GM19099 (cell line): ENCODE data around the gene TPGS1.

Experiments used
- POLR2A ChIP-seq: IDR thresholded peaks from 3 replicates; pipeline ENCODE4 v1.6.1; 2011; ENCODE audit warnings: low read depth; ENCODE audit not compliant: insufficient read length; ENCODE audit errors: extremely low read depth

TPGS1 gene, protein sequence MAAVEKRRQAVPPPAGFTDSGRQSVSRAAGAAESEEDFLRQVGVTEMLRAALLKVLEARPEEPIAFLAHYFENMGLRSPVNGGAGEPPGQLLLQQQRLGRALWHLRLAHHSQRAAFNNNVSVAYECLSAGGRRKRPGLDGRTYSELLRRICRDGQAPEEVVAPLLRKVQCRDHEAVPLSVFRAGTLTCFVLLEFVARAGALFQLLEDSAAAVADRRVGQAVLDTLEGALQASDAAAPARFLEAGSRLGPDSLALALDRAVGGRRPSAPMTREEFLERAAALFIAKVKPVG

DNA sequence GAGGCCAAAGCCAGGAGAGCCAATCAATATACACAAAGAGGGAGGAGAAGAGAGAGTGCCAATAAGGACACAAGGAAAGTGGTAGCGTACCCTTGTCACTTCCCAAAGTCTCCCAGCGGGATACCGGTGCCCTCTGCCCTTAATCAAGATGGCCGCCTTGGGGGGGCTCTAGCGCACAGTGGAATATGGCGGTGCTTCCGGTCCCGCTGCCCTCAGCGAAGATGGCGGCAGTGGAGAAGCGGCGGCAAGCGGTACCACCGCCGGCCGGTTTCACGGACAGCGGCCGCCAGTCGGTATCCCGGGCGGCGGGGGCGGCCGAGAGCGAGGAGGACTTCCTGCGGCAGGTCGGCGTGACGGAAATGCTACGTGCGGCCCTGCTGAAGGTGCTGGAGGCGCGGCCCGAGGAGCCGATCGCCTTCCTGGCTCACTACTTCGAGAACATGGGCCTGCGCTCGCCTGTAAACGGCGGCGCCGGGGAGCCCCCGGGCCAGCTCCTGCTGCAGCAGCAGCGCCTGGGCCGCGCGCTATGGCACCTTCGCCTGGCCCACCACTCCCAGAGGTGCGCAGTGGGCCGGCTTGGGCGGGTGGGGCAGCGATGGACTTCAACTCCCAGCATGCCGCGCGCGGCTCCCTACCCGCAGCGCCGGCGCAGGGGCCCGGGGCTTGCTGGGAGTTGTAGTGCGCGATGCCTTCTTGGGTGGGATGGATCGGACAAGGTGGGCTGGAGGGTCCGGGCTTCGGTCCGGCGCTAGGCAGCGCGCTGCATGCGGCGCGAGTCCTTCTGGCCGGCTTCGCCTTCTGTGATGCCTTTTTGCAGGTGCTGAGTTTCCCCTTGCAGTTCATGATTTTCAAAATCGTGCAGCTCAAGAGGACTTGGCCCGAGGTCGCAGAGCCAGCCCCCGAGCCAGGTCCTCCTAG lies at the start of gene TPGS1:
Gene TPGS1 (plus strand): TSS at position 212 of the 918 bp plus-strand sequence. CDS start 10 bp downstream, at position 222.
- TF ChIP-seq POLR2A, result peak; percentile 65

DNA sequence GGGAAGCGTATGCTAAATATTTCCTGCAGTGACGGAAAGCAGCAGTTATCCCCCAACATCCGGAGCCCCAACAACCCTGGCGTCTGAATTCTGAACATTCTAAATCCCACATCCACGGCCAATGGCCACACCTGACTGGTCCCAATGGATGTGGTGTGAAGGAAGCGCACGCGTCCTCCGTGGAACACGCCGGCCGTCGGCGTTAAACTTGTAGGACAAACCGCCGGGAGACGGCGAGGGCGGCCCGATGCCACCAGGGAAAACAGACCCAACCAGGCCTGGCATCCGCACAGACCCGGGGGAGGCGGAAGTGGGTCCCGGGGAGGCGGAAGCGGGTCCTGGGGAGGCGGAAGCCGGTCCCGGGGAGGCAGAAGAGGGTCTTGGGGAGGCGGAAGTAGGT lies 49.7 kb upstream of the TPGS1 start:
- no peak for TF ChIP-seq POLR2A

DNA sequence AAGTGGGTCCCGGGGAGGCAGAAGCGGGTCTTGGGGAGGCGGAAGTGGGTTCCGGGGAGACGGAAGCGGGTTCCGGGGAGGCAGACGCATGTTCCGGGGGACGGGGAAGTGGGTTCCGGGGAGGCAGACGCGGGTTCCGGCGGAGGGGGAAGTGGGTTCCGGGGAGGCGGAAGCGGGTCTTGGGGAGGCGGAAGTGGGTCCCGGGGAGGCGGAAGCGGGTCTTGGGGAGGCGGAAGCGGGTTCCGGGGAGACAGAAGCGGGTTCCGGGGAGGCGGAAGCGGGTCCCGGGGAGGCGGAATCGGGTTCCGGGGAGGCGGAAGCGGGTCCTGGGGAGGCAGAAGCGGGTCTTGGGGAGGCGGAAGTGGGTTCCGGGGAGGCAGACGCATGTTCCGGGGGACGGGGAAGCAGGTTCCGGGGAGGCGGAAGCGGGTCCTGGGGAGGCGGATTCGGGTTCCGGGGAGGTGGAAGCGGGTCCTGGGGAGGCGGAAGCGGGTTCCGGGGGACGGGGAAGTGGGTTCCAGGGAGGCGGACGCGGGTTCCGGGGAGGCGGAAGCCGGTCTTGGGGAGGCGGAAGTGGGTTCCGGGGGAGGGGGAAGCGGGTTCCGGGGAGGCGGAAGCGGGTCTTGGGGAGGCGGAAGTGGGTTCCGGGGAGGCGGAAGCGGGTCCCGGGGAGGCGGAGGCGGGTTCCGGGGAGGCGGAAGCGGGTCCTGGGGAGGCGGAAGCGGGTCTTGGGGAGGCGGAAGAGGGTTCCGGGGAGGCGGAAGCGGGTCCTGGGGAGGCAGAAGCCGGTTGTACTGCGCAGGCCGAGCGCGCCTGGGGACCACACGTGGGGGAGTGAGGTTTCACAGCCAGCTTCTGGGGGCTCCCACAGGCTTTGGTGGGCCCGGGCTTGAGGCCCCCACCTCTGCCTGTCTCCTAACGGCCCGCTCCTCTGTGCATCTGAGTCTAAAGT lies 48.9 kb upstream of the TPGS1 start:
- TF ChIP-seq POLR2A, result no peak

DNA sequence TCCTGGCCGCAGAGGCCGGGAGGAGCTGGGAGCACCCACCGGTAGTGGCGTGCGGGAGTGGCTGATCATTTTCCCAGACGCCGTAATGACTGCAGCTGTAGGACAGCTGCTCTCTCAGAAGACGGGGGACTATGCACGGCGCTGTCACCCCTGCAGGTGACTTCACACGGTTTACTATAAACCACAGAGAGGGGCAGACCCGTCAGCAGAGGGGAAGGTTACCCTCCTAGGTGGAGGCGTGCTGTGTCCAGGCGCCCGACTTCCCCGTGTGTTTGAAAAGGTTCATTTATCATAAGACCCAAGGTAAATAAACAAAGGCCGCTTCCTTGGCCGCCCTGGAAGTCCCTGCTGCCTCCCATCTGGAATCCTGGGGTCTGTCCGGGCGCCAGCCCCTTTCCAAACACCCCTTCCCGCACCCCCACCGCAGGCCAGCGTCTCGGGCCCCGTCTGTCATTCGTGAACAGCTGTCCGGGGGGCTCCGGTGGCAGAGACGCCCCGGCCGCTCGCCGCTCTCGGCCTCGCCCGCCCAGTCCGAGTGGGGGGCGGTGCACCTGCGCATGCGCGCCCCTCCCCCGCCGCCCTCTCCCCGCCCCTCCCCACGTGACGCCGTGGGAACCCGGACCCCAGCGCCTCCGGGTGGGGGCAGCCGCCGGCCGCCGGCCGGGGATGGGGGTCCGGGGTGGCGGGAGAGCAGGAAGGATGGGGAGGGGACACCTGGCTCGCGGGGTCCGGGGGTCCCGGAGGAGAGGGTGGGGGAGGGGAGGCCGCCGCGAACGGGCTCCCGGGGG lies 47.4 kb upstream of the TPGS1 start:
- TF ChIP-seq POLR2A, result no peak

DNA sequence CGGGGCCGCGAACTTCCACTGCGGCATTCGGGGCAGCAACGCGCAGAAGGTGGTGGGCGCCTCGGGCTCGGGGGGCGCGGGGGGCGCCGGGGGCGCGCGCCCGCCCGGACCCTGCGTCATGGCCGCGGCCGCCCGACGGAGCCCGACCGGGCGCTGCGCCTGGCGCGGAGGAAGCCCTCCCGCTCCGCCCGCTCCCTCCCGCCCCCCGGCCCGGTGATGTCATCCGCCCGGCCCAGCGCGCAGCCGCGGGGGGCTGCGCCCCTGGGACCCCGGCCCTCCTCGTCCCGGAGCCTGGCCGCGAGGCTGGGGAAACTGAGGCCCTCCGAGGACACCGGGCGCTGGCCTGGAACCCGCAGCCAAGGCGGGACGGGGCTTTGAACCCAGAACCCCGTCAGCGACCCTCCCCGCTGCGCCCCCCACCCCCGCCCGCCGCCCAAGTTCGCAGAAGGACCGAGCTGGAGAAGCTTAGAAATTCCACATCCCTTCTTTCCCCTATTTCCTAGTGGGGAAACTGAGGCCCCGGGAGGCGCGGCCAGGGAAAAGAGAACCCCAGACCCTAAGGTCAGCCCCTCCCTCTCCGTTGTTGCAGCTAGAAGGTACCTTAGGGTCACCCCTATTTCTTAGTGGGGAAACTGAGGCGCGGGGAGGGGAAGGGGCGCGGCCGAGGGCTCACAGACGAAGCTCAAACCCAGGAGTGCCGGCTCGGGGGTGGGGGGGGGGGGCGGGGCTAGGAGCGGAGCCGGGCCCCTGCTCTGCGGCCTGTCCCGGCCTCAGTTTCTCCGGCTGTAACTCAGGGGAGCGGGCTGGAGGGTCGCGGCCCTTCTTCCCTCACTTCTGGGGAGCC lies 46.2 kb upstream of the TPGS1 start, which contains the start of gene SHC2:
Gene SHC2 (minus strand): TSS at position 157 of the 844 bp plus-strand sequence. CDS start 37 bp downstream, at position 120.
- no peak for TF ChIP-seq POLR2A

DNA sequence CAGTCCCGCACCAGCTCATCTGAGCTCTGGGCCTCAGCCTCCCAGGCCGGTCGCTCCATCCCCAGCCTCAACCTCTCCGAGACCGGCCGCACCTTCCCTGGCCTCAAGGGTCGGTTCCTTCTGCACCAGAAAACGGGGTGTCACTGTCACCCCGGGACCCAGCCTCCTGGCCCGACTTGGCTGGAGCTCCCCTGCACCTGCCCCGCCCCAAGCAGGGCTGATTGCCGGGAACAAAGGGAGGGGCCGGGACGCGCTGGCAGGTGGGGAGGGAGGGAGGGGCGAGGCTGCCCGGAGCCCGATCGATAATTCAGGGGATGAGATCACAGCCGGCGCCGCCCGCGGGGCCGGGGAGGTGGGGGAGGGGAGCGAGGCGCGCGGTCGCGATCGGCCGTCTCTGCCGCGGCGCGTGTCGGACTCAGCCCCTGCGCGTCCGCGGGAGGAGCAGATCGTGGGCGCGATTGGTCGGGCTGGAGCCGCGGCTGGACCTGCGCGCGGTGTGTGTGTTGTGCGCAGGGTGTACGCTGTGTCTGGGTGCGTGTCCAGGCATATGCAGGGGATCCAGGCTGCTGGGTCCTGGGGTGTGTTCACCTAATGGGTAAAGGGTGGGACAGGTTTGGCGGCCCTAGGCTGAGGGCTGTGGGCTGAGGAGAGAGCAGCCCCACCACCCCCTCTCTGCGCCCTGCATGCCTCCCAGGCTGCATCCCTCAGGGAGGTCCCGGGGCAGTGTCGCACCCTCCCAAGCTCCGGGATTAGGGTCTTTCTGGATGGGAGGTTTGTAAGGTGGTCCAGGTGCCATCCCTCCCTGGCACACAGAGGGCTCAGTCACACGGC lies 45.4 kb upstream of the TPGS1 start:
- no peak for TF ChIP-seq POLR2A

DNA sequence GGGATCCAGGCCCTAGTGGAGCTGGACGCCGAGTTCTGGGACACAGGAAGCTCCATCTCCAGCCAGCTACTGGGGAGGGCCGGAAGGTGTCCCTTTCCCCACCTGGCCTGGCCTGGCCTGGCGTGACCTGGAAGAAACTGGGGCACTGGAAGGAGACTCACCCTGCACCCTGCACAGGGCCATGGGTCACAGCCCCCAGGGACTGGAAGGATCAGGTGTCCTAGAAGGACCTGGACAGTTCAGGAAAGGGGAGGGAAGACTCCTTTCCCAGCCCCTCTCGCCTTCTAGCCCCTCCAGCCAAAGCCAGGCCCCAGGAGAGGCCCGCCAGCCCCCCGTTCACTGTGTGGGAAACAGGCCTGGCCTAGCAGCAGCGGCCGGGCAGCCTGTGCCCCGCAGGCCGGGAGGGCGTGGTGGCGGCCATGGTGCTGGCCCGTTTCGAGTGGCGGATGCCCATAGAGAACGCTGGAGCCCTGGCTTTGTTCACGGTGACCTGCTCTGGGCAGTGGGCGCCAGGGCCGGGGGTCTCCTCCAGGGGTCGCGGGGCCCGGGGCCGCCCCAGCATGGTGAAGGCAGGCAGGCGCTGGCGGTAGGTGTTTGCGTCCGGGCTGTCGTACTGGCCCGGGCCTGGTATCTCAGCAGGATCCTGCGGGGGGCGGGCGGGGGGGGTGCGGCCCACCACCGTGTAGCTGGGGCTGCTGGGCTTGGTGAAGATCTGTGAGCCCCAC lies 43.7 kb upstream of the TPGS1 start:
- TF ChIP-seq POLR2A, result no peak

DNA sequence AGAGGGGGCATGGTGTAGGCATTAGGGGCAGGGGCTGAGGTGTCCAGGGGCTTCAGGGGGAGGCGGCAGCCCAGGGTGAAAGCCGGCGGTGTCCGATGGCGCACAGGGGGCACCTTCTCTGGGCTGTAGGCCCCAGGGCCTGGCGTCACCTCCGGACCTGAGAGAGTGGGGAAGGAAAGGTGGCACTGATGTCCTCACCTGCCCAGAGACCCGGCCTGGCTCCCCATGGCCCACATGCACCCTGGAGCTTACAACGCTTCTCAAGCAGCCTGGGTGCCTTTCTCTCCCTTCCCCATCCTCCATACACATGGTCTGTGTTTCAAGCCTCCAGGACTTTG lies 43.1 kb upstream of the TPGS1 start:
- TF ChIP-seq POLR2A, result no peak

DNA sequence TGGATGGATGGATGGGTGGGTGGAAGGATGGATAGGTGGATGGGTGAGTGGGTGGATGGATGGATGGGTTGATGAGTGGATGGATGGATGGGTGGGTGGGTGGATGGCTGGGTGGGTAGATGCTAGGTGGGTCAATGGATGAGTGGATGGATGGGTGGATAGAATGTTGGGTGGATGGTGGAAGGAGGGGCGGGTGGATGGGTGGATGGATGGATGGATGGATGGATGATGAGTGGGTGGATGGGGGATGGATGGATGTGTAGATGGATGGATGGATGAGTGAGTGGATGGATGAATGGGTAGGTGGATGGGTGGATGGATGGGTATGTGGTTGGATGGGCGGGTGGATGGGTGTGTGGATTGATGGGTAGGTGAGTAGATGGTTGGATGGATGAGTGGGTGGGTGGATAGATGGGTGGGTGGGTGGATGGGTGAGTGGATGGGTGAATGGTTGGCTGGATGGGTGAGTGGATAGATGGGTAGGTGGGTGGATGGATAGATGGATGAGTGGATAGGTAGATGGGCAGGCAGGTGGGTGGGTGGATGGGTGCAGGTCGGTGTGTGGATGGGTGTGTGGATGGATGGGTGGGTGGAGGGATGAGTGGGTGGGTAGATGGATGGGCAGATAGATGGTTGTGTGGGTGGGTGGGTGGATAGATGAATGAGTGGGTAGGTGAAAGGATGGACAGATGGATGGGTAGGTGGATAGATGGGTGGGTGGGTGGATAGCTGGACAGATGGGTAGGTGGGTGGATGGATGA lies 42.1 kb upstream of the TPGS1 start:
- TF ChIP-seq POLR2A, result no peak

DNA sequence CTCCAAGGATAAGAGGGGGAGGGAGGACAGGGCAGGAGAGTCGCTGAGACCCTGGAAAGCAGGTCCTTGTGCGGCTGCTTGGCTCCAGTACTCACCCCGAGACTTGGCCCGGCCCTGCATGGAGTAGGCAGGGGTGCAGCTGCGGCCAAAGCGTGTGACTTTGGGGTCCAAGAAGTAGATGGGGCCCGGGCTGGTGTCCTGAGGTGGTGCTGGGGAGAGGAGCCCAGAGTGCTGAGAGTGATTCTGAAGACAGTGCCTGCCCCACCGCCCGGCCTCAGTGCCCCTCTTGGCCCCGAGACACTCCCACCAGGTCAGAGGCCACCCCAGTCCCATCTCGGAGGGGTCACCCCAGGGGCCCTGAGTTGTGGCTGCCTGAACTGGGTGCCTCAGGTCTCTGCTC lies 39.7 kb upstream of the TPGS1 start:
- TF ChIP-seq POLR2A, result no peak

DNA sequence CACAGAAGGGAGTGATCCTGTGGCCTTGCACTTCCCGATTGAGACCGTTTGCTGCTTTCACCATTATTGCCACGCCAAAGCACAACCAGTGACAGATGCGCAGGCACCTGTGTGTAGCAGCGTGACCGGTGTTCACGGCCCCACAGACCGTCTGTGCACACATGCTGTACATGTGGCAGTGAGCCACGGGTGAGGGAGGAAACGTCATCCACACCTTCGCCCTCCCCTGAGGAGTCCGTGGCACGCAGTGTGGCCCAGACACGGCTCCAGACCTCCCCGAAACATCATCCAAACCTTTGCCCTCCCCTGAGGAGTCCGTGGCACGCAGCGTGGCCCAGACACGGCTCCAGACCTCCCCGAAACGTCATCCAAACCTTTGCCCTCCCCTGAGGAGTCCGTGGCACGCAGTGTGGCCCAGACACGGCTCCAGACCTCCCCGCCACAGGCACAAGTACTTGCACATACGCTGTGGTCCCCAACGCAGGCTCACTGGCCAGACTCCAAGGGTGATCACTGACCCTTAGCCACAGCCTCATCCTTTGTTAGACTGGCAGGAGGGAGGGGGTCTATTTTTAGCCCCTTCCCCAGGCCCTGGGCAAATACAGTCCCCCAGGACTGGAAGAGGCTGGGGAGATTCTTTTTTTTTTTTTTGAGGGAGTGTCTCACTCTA lies 38.6 kb upstream of the TPGS1 start:
- TF ChIP-seq POLR2A, result no peak

DNA sequence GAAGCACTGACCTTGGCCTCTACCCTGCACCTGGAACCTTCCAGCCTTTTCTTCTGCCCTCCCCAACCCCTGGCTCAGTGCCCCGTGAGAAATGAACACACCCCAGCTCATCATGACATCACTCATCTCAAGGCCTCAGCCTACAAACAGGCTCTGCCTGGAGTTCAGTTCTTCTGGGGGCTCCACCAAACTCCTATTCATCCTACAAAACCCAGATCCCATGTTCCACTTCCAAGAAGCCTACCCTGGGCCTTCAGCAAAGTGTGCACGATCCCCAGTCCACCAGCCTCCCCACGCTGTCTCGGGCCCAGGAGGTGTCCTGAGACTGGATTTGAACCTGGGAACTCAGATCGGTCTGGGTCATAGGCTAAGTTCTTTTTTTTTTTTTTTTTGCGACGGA lies 37.5 kb upstream of the TPGS1 start:
- TF ChIP-seq POLR2A, result no peak
